SJSA1 (cell line): Measurements from ENCODE around the gene FAM83B. TPM values are rescaled to one million over a fixed set of nuclear protein-coding genes. Genes with fewer than 3 reads are reported as not detected.

Experiments
- DNase-seq, 2 experiments: peaks; one replicate each; pipeline ENCODE4 v3.0.0-alpha.2; 2015 to 2020; ENCODE audit warnings: low spot score in 2 of 2, low read depth in 1 of 2
- H3K27ac ChIP-seq: fragments of 250-450 bp; sonication (Bioruptor Pico); 2 replicates; pipeline ENCODE4 v1.5.1; 2020; ENCODE audit warnings: mild to moderate bottlenecking, moderate library complexity
- H3K27me3 ChIP-seq: fragments of 250-450 bp; sonication (Bioruptor Pico); replicated peaks from 2 replicates; pipeline ENCODE4 v1.5.1; 2020; ENCODE audit warnings: mild to moderate bottlenecking, moderate library complexity
- H3K36me3 ChIP-seq: fragments of 250-450 bp; sonication (Bioruptor Pico); 2 replicates; pipeline ENCODE4 v1.5.1; 2020; ENCODE audit warnings: mild to moderate bottlenecking
- H3K4me1 ChIP-seq: fragments of 250-450 bp; sonication (Bioruptor Pico); replicated peaks from 2 replicates; pipeline ENCODE4 v1.6.1; 2021; ENCODE audit warnings: mild to moderate bottlenecking
- H3K4me3 ChIP-seq: fragments of 250-450 bp; sonication (Bioruptor Pico); 2 replicates; pipeline ENCODE4 v1.5.1; 2020; ENCODE audit warnings: mild to moderate bottlenecking
- H3K9me3 ChIP-seq: fragments of 250-450 bp; sonication (Bioruptor Pico); replicated peaks from 2 replicates; pipeline ENCODE4 v1.5.1; 2020; ENCODE audit warnings: mild to moderate bottlenecking
- total RNA-seq: library from RNA; depleted of rRNA; stranded (reverse); fragments of >200 nt; shearing (Covaris generic); gene quantifications from 2 replicates; pipeline ENCODE4 v1.2.3, GENCODE V29; 2014

Gene FAM83B
- total RNA-seq, 1 experiment from 2014 or later = not detected

DNA sequence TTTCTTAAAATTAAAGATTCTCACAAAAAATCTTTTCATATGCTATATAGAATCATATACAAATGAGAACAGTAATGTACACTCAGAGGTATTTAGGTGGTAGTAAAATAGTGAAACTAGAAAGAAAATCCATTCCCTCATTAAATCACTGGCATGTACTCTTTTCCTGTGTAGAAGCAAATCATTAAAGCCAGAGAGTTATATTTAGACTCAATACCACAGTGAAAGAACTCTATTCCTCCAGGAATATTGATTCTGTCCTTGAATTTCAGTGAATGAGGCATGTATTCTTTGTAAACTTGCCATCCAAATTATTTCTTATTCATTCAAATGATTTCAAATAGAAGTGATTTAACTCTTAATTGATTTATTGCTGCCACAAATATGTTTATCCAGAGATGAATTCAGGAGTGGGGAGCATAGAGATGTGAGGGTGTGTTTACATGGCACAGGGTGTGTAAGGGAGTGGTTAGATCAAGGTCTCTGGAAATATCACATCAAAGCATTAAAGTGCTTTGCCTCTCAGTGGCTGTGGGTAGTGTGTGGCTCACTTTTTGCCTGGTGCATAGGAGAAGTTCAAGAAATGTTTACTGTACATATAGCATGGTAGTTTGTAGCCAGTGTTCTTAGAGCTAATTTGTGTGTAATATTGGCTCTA, 141.2 kb downstream of the FAM83B start:
- no peaks in the 10 kb centered on the region for H3K4me1 ChIP-seq
- no peak for DNase-seq
- H3K36me3 ChIP-seq = no peaks in the 10 kb centered on the region

DNA sequence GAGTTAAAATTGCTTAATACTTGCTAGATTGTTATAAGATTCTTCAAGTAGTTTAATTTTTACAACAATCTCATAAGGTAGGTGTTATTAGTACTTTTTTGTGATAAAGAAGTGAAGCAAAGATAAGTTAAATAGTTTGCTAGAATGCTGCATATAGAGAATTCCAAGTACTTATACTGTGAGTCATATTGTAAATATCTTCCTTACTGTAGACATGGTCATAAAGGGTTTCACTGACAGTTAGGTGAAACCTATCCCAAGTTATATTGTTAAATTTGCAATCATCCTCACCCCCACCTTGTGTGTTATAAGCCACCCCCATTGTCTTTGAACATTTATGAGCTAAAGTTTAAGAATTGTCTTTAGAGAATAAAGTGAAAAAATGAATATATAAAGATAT, 142.0 kb downstream of the FAM83B start:
- Histone ChIP-seq H3K27me3 (no peaks in the 10 kb centered on the region), H3K36me3 (no peaks in the 10 kb centered on the region), H3K27ac (no peak overlapping the region), H3K4me3 (no peak overlapping the region), H3K4me1 (no peaks in the 10 kb centered on the region), H3K9me3 (peaks cover 7% of the 10 kb centered on the region; the same call in 1 of the 2 replicates)
- DNase-seq = no peak

More for the DNA sequence above, 141.2 kb downstream of the FAM83B start:
- H3K27ac ChIP-seq = no peak overlapping the region
- H3K9me3 ChIP-seq = peaks cover 7% of the 10 kb centered on the region; the same call in 1 of the 2 replicates
- H3K27me3 ChIP-seq = no peaks in the 10 kb centered on the region
- no peak overlapping the region for H3K4me3 ChIP-seq

GRCh38 chr6:54990001-54990400, 143.4 kb downstream of the FAM83B start:
- Histone ChIP-seq H3K27me3 (no peaks in the 10 kb centered on the region), H3K36me3 (no peaks in the 10 kb centered on the region), H3K4me3 (no peak overlapping the region), H3K4me1 (no peaks in the 10 kb centered on the region), H3K9me3 (0 out of 2 replicates have a peak, but pooled peaks cover under 1% of the 10 kb centered on the region), H3K27ac (no peak overlapping the region)
- DNase-seq = no peak
